HG03095 (cell line): ENCODE results near the gene MIER3.
"Not testable (repeated sequence)": the region's sequence is repeated elsewhere in the genome, so short reads cannot be mapped to it uniquely, and the experiment has no call there.

ENCODE experiments used
- ATAC-seq: cut with Tn5 transposase; IDR thresholded peaks from one replicate; pipeline ENCODE4 v1.9.1; 2021; ENCODE audit warnings: moderate library complexity; ENCODE audit not compliant: unreplicated experiment

MIER3 gene

DNA sequence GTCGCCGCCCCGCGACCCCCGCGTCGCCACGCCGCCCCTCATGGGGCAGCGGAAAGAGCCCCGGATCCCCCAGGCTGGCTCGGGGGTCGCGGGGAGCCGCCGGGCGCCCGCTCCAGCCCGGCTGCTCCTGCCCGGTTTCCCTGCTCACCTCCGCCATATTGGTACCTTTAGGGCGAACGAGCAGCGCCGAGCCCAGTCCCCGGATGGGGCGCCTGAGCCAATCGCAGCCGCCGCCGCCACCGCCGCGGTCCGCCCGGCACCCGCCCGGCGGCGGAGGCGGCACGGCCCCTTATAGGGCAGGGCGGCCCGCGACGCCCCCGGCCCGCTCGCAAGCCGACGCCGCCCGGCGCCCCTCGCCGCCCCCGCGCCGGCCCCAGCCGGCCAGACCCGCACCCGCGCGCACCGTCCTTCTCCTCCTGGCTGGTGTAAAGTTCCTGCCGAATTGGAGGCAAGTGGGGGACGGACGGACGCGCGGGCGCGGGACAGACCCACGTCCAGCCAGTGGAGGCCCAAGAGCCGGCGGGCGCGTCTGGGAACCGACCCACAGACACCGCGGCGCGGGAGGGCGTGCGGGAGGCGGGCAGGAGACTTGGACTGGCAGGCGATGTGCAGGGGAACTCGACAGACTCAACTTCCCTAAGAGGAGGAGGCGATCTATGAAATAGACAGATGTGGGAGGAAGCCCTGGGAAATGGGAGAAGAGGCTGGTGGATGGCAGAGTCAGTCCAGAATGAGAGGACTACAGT, at the start of gene MIER3:
TSS of gene MIER3 (minus strand) at position 178 of the 746 bp plus-strand sequence. CDS start at position 157, 21 bp downstream.
- peak; percentile 94 for ATAC-seq

DNA sequence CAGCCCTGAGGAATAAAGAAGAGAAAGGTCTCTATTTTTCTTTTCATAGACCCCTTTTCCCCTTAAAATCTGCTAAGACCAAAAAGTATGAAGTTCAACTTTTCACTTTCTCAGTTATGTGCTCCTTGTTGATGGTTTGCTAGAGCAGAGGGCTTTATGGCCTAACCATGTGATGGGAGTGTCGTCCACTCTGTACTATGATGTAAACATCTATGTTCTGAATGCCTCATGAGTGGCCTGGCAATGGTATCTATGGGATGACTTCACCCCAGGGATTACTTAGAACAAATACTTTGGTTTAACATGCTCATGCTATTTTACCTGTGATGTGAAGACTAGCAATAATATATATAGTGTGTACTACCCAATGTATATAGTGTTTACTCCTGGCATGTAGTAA, 43.7 kb upstream of the MIER3 start:
- ATAC-seq = no peak

DNA sequence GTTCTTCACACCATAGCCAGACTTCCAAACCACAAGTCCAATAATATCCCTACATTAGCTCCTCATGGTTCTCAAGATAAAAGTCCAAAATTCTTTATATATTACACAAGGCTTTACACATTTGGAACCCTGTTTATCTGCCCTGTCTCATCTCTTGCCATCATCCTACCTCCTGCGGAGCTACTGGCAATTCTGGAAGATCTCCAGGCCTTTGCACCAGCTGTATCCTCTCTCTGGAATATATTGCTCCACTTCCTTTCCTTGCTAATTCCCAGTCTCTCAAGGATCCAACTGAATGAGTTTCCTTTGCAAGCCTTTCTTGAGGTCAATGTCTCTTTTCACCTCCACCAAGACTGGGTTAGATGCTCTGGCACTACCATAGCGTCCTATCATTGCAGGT, 41.3 kb upstream of the MIER3 start:
- ATAC-seq = no peak

DNA sequence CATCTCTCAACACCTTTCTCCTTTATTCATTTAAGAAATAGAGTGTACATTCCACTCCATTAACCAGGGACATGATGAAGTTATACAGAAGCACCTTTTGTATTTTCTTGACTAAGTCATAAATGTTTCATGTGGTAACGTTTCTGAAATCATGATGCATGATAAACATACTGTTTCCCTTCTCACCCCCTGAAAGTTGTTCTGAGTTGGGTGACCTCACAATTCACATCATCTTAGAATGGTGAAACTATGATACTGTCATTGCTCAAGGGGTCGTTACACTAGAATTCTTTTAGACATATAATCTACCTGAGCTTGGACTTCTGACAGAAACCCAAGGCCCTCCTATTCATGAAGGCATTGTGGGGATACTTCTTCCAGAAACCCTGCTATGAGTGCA, 37.8 kb upstream of the MIER3 start:
- no peak for ATAC-seq

DNA sequence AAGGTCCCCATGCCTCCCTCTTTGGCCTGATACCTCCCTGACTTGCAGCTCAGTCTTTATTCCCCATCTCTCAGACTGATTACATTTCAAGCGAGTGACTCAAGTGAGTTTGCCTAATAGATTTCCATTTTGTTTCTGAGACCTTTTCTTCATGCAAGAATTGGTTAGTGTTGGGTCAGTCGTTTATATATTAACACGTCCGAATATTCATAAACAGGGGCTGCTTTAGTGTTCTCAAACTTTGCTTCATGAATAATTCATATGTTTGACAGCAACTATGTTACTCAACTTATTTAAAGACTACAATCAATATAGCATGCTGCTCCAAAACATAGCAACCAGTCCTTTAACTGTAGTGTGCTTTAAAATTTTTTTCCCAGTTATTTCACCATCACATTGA, 36.6 kb upstream of the MIER3 start:
- no peak for ATAC-seq

- ATAC-seq = no peak
These were observed 35.2 kb upstream of the MIER3 start for GRCh38 chr5:56987171-56987570.

GRCh38 chr5:56986626-56986947, 34.7 kb upstream of the MIER3 start:
- peak; percentile 39 for ATAC-seq

DNA sequence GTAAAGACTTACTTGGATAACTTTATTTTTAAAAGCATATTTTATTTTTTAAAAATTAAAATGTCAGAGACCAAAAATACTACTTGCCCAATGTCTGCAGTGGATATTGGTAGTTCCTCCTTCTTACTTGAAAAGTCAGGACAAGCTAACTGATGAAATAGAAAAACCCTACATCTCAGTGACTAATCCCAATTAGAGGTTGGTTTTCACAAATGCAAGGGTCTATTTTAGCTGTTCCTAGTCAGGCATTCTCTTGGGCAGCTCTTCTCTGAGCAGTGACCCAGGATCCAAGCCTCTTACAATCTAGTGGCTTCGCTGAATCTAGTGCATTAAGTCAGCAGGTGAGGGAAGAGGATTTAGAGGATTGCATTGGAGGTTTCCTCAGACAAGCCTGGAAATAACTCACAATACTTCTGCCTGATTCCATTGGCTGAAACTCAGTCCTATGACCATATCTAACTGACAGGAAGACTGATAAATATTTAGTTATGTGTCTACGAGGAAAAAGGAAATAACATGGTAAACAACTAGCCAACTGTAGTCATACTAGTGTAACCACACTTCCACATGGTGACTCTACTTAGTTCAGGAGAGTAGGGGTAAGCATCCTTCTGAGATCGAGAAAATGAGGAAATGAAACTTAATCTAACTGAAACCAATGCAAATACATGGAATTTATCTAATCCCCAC, 34.2 kb upstream of the MIER3 start:
- peak; percentile 47 for ATAC-seq

DNA sequence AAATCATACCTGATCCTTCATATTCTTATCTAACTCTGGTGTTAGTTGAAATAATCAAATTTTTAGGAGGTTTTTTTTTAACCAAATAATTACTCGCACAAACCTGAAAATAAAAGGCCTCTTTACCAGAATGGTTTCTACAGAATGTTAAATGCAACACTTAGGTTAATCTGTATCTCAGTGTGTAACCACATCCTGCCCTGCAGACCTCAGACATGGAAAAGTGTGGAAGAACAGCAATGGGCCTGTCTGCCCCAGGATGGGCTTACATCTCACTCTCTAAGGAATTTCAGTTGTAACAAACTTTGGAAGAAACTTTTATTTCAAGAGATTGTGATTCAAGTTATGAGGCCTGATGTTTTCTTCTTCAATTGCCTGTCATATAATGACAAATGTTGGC, 32.5 kb upstream of the MIER3 start:
- ATAC-seq = no peak

DNA sequence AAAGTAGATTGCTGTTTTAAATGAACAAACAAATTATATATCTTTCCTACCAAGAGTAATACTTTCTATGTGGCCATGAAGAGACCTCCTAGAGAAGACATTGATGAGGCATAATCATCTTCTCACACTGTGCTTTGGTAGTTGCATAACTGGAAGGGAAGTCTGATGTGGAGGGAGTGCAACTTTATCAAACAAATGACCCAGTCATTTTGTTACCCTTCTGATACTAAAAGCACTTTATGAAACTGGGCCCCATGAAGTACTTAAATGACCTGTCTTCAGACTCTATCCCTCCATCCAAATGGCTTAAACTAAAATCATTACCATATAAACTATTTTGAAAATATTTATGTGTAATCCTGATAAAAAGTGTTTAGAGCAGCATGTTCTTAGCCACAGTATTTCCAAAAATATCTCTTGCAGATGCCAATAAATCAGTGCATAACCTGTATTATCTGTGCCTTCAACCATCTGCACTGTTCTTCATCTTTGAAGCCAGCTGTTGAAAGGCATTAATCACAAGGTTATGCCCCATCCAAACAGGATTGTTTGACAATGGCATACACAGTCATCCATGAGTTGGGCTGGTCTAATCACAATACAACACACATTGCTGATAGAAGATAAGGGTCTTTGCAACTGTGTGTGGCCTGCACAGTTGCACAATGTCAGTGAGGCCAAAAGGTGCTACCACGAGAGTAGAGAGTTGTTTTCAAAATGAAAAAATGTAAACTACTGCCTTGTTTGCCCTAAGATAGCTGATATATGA, 31.9 kb upstream of the MIER3 start:
- ATAC-seq = no peak

GRCh38 chr5:56981548-56982315, 29.8 kb upstream of the MIER3 start:
- no peak for ATAC-seq

- no peak for ATAC-seq
These were observed 28.0 kb upstream of the MIER3 start for GRCh38 chr5:56979968-56980367.

- not testable (repeated sequence) for ATAC-seq
These were observed 27.6 kb upstream of the MIER3 start for GRCh38 chr5:56979526-56979925.

- no peak for ATAC-seq
These were observed 25.9 kb upstream of the MIER3 start for GRCh38 chr5:56977822-56978221.

- ATAC-seq = no peak
These were observed 25.1 kb upstream of the MIER3 start for GRCh38 chr5:56977021-56977420.

- ATAC-seq = no peak
These were observed 22.3 kb upstream of the MIER3 start for GRCh38 chr5:56974241-56974640.

DNA sequence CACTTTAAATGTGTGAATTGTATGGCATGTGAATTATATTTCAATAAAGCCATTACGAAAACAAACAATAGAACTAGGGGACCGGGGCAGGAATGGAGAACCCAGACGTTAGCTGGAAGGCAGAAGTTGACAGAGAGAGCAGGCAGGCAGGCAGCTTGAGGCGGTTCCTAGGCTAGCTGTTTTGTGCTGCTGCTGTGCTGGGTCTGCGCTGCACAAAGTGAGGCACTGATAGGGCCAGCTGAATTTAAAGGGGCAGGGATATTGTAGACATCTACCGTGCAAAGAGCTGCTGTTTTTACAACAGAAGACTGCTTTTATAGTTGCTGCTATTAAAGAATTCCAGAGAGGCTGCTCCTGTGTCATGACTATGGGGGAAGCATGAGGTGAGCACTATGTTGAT, 21.6 kb upstream of the MIER3 start:
- no peak for ATAC-seq

DNA sequence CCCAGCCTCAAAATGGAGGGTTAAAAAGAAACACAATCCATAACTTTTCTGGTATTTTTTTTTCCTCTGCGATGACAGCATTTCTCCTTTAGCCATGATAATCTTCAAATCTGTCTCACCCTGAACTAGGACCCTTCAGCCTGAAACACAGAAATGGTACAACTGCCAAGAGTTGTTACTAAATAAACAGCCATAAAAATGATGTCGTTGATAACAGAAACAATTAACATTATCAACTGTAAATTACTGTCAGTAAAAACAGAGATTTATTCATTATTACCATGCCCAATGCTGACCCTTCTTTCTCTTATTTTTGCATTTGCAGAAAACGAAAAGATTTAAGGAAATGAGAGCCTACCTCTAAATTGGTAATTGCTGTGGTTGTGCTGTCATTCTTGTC, 19.4 kb upstream of the MIER3 start:
- no peak for ATAC-seq

- no peak for ATAC-seq
These were observed 12.2 kb upstream of the MIER3 start for GRCh38 chr5:56964173-56964572.

- no peak for ATAC-seq
These were observed 11.3 kb upstream of the MIER3 start for GRCh38 chr5:56963246-56963645.

DNA sequence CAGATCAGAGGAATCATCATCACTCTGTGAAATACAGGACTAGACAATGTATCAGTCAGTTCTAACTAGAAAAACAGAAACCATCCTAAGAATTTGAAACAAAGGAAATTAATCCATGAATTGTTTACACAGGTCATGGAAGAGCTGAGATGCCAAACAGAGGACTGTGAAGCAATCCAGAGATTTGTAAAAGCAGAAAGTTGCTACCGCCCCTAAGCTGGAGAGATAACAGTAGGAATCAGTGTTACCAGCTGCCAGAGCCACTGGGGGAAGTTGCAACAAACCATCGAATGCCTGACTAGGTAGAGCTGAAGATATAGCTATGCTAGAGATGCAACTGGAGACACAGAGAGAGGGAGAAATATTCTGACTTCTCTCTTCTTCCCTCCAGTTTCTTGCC, 10.4 kb upstream of the MIER3 start:
- ATAC-seq = no peak
